GM12878 (cell line): Measurements from ENCODE around the gene FRK. TPM values are rescaled to one million over a fixed set of nuclear protein-coding genes. Genes with fewer than 3 reads are reported as not detected.
A peak's percentile ranks its signal among the peaks of the same experiment; 100 is the strongest.

ENCODE experiments used
- ATAC-seq: fragments of 200-7000 bp; cut with Tn5 transposase; 3 replicates; pipeline ENCODE4 v1.9.1; 2020; ENCODE audit warnings: mild to moderate bottlenecking, moderate library complexity
- BruUV-seq: library from RNA; stranded (reverse); fragments of 400-500 nt; replicated peaks from 2 replicates; lab custom pipeline; 2021; lab: Mats Ljungman, UMichigan
- CTCF ChIA-PET: fragments of 300-600 bp; sonication (Branson Sonifier 250); formaldehyde crosslinking; extraction: SDS; loops from one replicate; lab custom pipeline; 2021; ENCODE audit warnings: inconsistent platforms; lab: Yijun Ruan, JAX
- POLR2A ChIA-PET: fragments of 350-600 bp; formaldehyde crosslinking; extraction: SDS; loops from one replicate; lab custom pipeline; 2021; ENCODE audit warnings: inconsistent platforms; lab: Charles Lee
- RAD21 ChIA-PET: fragments of 300-600 bp; sonication (Branson Sonifier 250); formaldehyde crosslinking; loops from one replicate; lab custom pipeline; 2023; ENCODE audit warnings: antibody characterized with exemption; ENCODE audit not compliant: unreplicated experiment; lab: Charles Lee
- SMC1A ChIA-PET: fragments of 300-600 bp; sonication (Branson Sonifier 250); formaldehyde crosslinking; loops from one replicate; lab custom pipeline; 2023; ENCODE audit not compliant: unreplicated experiment, uncharacterized antibody; lab: Charles Lee
- DNase-seq: peaks from one replicate; pipeline ENCODE4 v3.0.0-alpha.2; 2011; ENCODE audit warnings: low read depth, low spot score
- FAIRE-seq: peaks from 3 replicates; lab custom pipeline; 2011; peaks lifted over from hg19 to GRCh38; lab: Jason Lieb, UNC
- H2AFZ ChIP-seq: 2 replicates; pipeline ENCODE4 v1.6.0; 2011; ENCODE audit warnings: low read depth, low read length, control low read depth; ENCODE audit not compliant: control insufficient read depth
- H3K27ac ChIP-seq: 2 replicates; pipeline ENCODE4 v1.5.1; 2011; ENCODE audit warnings: control low read depth; ENCODE audit not compliant: control insufficient read depth, insufficient read depth
- H3K27me3 ChIP-seq, 2 experiments: replicated peaks in 1 of 2; 2 replicates each; pipeline versions ENCODE4 v1.6.0 to v1.6.1; 2011; ENCODE audit warnings: low read length in 1 of 2; ENCODE audit not compliant: control insufficient read depth in 2 of 2, insufficient read depth in 2 of 2
- H3K36me3 ChIP-seq, 2 experiments: 2 replicates each; pipeline ENCODE4 v1.5.1; 2011; ENCODE audit warnings: low read length in 1 of 2; ENCODE audit not compliant: control insufficient read depth in 2 of 2, insufficient read depth in 2 of 2
- H3K4me1 ChIP-seq: 2 replicates; pipeline ENCODE4 v1.6.1; 2011; ENCODE audit warnings: mild to moderate bottlenecking, low read length, moderate library complexity, mixed read lengths; ENCODE audit not compliant: control insufficient read depth, insufficient read depth
- H3K4me2 ChIP-seq: 2 replicates; pipeline ENCODE4 v1.6.0; 2011; ENCODE audit warnings: control low read depth; ENCODE audit not compliant: control insufficient read depth, insufficient read depth
- H3K4me3 ChIP-seq: fragments of 200-600 bp; sonication (generic); 2 replicates; pipeline ENCODE4 v1.5.1; 2016
- H3K79me2 ChIP-seq: 2 replicates; pipeline ENCODE4 v1.6.0; 2011; ENCODE audit warnings: low read length; ENCODE audit not compliant: control insufficient read depth, insufficient read depth
- H3K9ac ChIP-seq: 2 replicates; pipeline ENCODE4 v1.8.0; 2011; ENCODE audit warnings: low read length, control low read depth, mixed read lengths; ENCODE audit not compliant: control insufficient read depth, insufficient read depth
- H3K9me3 ChIP-seq: replicated peaks from 3 replicates; pipeline ENCODE4 v1.5.1; 2011; ENCODE audit warnings: mild to moderate bottlenecking, low read length; ENCODE audit not compliant: control insufficient read depth, insufficient read depth
- H4K20me1 ChIP-seq: 2 replicates; pipeline ENCODE4 v1.6.0; 2011; ENCODE audit not compliant: control insufficient read depth, insufficient read depth
- ASH2L ChIP-seq: fragments of 300-600, 200-600 bp; sonication (generic); IDR thresholded peaks from 2 replicates; pipeline ENCODE4 v1.6.1; 2017; ENCODE audit warnings: low read depth, mild to moderate bottlenecking, borderline replicate concordance
- ATF7 ChIP-seq: fragments of 450-650 bp; IDR thresholded peaks from 2 replicates; pipeline ENCODE4 v1.6.1; 2016; ENCODE audit warnings: low read depth, mild to moderate bottlenecking
- BMI1 ChIP-seq: fragments of 450-650 bp; IDR thresholded peaks from 2 replicates; pipeline ENCODE4 v1.6.1; 2016; ENCODE audit warnings: mild to moderate bottlenecking, moderate library complexity, borderline replicate concordance
- BRCA1 ChIP-seq: IDR thresholded peaks from 2 replicates; pipeline ENCODE4 v1.6.1; 2011; ENCODE audit warnings: low read depth, low read length, improper control_type of control experiment
- CEBPB ChIP-seq, 2 experiments: fragments of 150-350 bp in 1 of 2; IDR thresholded peaks; 2 replicates each; pipeline ENCODE4 v1.6.1; 2012 to 2014; ENCODE audit warnings: low read depth in 2 of 2, low read length in 2 of 2, borderline replicate concordance in 1 of 2, inconsistent platforms in 1 of 2
- FOXM1 ChIP-seq: IDR thresholded peaks from 2 replicates; pipeline ENCODE4 v1.6.1; 2012; ENCODE audit warnings: low read depth, mild to moderate bottlenecking, inconsistent platforms, low read length, moderate library complexity
- JUNB ChIP-seq: IDR thresholded peaks from 2 replicates; pipeline ENCODE4 v1.6.1; 2016; ENCODE audit warnings: antibody characterized with exemption, mild to moderate bottlenecking
- KAT2A ChIP-seq: conservative IDR thresholded peaks from 2 replicates; pipeline ENCODE4 v1.6.1; 2011; ENCODE audit warnings: low read depth, low read length; ENCODE audit not compliant: control insufficient read depth
- MEF2A ChIP-seq: IDR thresholded peaks from 2 replicates; pipeline ENCODE4 v1.6.1; 2011; ENCODE audit warnings: low read depth, mild to moderate bottlenecking, low read length, moderate library complexity; ENCODE audit not compliant: insufficient read depth
- MTA2 ChIP-seq: fragments of 450-650 bp; IDR thresholded peaks from 2 replicates; pipeline ENCODE4 v1.6.1; 2016; ENCODE audit warnings: low read depth, mild to moderate bottlenecking, moderate library complexity
- MTA3 ChIP-seq: IDR thresholded peaks from 2 replicates; pipeline ENCODE4 v1.6.1; 2012; ENCODE audit warnings: low read length, inconsistent platforms, borderline replicate concordance
- MYB ChIP-seq: fragments of 150-350 bp; IDR thresholded peaks from 2 replicates; pipeline ENCODE4 v1.6.1; 2014; ENCODE audit warnings: mild to moderate bottlenecking, low read depth, low read length, borderline replicate concordance
- POLR2AphosphoS2 ChIP-seq: IDR thresholded peaks from 2 replicates; pipeline ENCODE4 v1.6.1; 2011; ENCODE audit warnings: low read depth, mild to moderate bottlenecking, low read length, improper control_type of control experiment, moderate library complexity
- RBBP5 ChIP-seq: fragments of 200-600 bp; sonication (generic); conservative IDR thresholded peaks from 2 replicates; pipeline ENCODE4 v1.6.1; 2016
- SP1 ChIP-seq: IDR thresholded peaks from one replicate; pipeline ENCODE4 v1.6.1; 2011; ENCODE audit warnings: low read depth, low read length
- TCF3 ChIP-seq: IDR thresholded peaks from 2 replicates; pipeline ENCODE4 v1.6.1; 2012; ENCODE audit warnings: low read depth, mild to moderate bottlenecking, low read length, borderline replicate concordance; ENCODE audit not compliant: insufficient read depth
- ZNF24 ChIP-seq: fragments of 450-650 bp; IDR thresholded peaks from 2 replicates; pipeline ENCODE4 v1.6.1; 2017; ENCODE audit warnings: antibody characterized with exemption, mild to moderate bottlenecking
- WGBS: methylation state at CpG from one replicate; pipeline ENCODE4 v1.1.6; 2016; ENCODE audit warnings: low lambda C conversion rate; ENCODE audit not compliant: insufficient replicate concordance, insufficient coverage; ENCODE audit errors: missing lambda C conversion rate; 5-methylcytosine and 5-hydroxymethylcytosine counted together
- in situ Hi-C: fragments of 300-500 bp; cut with MboI; formaldehyde crosslinking; loops from 9 replicates; pipeline ENCODE4 v1.14.3; 2018; ENCODE audit warnings: mixed read lengths
- intact Hi-C: fragments of 100-400 bp; cut with micrococcal nuclease; formaldehyde crosslinking; loops from one replicate; pipeline ENCODE4 v1.14.2; 2022; ENCODE audit not compliant: unreplicated experiment
- polyA plus RNA-seq, 11 experiments: library from polyadenylated mRNA; depleted of rRNA in 4 of 11; unstranded in 6 of 11; stranded (reverse) in 5 of 11; fragments of >200 nt; fragmentation: Nextera tagmentation in 4 of 11; fragmentation: Illumina TruSeq in 1 of 11; extraction: Ambion mirVana in 4 of 11; extraction: Trizol in 1 of 11; gene quantifications; 1 replicate in 1 of 11; 2 replicates in 10 of 11; pipeline versions ENCODE4 v1.2.1 to v1.2.3, GENCODE V29; 2011 to 2016; ENCODE audit warnings: inconsistent platforms in 2 of 11, missing spikeins in 2 of 11, low read depth in 1 of 11
- total RNA-seq, 4 experiments: library from RNA; depleted of rRNA in 3 of 4; stranded (reverse); fragments of >200 nt in 3 of 4; fragmentation: Illumina TruSeq in 1 of 4; extraction: Trizol in 1 of 4; gene quantifications; 2 replicates each; pipeline versions ENCODE4 v1.2.1 to v1.2.3, GENCODE V29; 2013 to 2021
- TF ChIP-seq, protein P1 (sequence below): fragments of 450-650 bp; formaldehyde crosslinking; IDR thresholded peaks from 2 replicates; pipeline ENCODE4 v1.4.0; 2022; ENCODE audit warnings: mild to moderate bottlenecking, moderate library complexity
- TF ChIP-seq, protein P2 (sequence below): fragments of 450-650 bp; IDR thresholded peaks from 2 replicates; pipeline ENCODE4 v1.6.1; 2017; ENCODE audit warnings: mild to moderate bottlenecking, low read depth, inconsistent platforms; ENCODE audit not compliant: poor library complexity, severe bottlenecking

Gene FRK
- total and polyA plus RNA-seq, 10 of the 15 experiments (the other 5 are each of a cell fraction or from before 2014, with no cell fraction given) = 0.29 to 2.4 (median 1.2) TPM

DNA sequence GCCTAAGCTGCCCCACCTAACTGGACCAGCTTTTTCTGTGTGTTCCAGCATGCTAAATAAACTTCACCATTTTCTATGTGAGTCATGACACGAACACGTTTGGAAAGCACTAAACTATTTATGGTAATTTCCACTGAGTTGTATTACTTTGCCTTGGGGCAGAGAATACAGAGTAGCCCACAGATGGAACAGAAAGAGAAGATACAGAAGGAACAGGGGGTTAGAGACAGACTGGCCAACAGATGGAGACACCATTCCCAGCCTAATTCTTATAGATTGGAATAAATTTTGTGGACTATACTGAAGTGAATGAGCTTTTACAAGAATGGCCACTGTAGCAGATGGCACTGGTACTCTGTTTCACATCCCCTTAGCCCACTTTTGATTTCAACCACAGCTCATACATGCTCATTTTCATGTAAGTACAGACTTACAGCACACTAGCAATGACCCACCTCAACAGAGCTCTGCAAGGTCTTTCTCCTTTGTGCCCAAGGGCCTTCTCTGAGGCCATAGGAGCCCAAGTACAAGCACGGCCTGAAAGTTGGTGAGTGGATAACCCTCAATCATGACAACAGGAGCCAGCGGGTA, 26.8 kb upstream of the FRK start:
- peak overlapping the region; percentile 98 for H3K27ac ChIP-seq
- no TSS peak for BruUV-seq
- peak overlapping the region; percentile 72 for H3K4me2 ChIP-seq
- peaks cover 4% of the 10 kb centered on the region for H3K79me2 ChIP-seq
- peaks cover 16% of the 10 kb centered on the region for H3K9me3 ChIP-seq
- ChIA-PET RAD21 (interaction anchor here (0.7 to 6.1 kb wide), 15 partner anchors 10 to 81 kb away, joined by 3 to 61 read pairs (median 9); partner anchors contain the start of genes FRK and NT5DC1), SMC1A (interaction anchor here (0.9 to 6.0 kb wide), 23 partner anchors 10 to 99 kb away, joined by 3 to 101 read pairs (median 5); partner anchors contain the start of genes FRK and NT5DC1), POLR2A (interaction anchor here (0.9 to 4.3 kb wide), 10 partner anchors 10 to 199 kb away, joined by 3 to 29 read pairs (median 6); partner anchors contain the start of gene NT5DC1), CTCF (interaction anchor here (1.1 to 6.1 kb wide), 17 partner anchors 10 to 162 kb away, joined by 3 to 63 read pairs (median 6); partner anchors contain the start of genes FRK and NT5DC1)
- FAIRE-seq (peak; percentile 91), DNase-seq (peak; percentile 92), ATAC-seq (peak; percentile 92)
- H4K20me1 ChIP-seq = no peaks in the 10 kb centered on the region
- peak overlapping the region; percentile 51 for H3K9ac ChIP-seq
- WGBS = 0% methylated on average over 4 of the region's 4 CpGs
- H3K4me1 ChIP-seq = peaks cover 57% of the 10 kb centered on the region
- H2AFZ ChIP-seq = peak overlapping the region; percentile 75
- intact Hi-C loops (no loop called here), in situ Hi-C loops (no loop called here)
- H3K36me3 ChIP-seq = peaks cover 0 to 3% of the 10 kb centered on the region in 2 experiments; a peak in 1 of 4 replicates
- peak overlapping the region; percentile 15; the same call in 1 of the 2 replicates for H3K4me3 ChIP-seq
- H3K27me3 ChIP-seq = no peaks in the 10 kb centered on the region
- TF ChIP-seq MYB = no peak
- 0 out of 2 replicates have a peak, but pooled peaks have one; percentile 41 for TF ChIP-seq ATF7
- TF ChIP-seq MTA2 = peak; percentile 79
- peak; percentile 90; the same call in 1 of the 2 replicates for TF ChIP-seq ASH2L
- TF ChIP-seq, protein P1, sequence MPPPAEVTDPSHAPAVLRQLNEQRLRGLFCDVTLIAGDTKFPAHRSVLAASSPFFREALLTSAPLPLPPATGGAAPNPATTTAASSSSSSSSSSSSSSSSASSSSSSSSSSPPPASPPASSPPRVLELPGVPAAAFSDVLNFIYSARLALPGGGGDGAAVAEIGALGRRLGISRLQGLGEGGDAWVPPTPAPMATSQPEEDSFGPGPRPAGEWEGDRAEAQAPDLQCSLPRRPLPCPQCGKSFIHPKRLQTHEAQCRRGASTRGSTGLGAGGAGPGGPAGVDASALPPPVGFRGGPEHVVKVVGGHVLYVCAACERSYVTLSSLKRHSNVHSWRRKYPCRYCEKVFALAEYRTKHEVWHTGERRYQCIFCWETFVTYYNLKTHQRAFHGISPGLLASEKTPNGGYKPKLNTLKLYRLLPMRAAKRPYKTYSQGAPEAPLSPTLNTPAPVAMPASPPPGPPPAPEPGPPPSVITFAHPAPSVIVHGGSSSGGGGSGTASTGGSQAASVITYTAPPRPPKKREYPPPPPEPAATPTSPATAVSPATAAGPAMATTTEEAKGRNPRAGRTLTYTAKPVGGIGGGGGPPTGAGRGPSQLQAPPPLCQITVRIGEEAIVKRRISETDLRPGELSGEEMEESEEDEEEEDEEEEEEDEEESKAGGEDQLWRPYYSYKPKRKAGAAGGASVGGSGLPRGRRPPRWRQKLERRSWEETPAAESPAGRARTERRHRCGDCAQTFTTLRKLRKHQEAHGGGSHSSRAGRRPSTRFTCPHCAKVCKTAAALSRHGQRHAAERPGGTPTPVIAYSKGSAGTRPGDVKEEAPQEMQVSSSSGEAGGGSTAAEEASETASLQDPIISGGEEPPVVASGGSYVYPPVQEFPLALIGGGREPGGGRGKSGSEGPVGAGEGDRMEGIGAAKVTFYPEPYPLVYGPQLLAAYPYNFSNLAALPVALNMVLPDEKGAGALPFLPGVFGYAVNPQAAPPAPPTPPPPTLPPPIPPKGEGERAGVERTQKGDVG (CRISPR knock-in tag) = no peak
- no peak for TF ChIP-seq BMI1
- TF ChIP-seq KAT2A = no peak
- TF ChIP-seq BRCA1 = no peak
- TF ChIP-seq FOXM1 = peak; percentile 79
- no peak for TF ChIP-seq RBBP5
- TF ChIP-seq MEF2A = peak; percentile 81
- TF ChIP-seq CEBPB (IDR thresholded peaks at IDR 0.05; ENCODE audit: borderline replicate concordance in 1 of 2, low read depth in 2 of 2, low read length in 2 of 2) = no peak
- TF ChIP-seq, protein P2, sequence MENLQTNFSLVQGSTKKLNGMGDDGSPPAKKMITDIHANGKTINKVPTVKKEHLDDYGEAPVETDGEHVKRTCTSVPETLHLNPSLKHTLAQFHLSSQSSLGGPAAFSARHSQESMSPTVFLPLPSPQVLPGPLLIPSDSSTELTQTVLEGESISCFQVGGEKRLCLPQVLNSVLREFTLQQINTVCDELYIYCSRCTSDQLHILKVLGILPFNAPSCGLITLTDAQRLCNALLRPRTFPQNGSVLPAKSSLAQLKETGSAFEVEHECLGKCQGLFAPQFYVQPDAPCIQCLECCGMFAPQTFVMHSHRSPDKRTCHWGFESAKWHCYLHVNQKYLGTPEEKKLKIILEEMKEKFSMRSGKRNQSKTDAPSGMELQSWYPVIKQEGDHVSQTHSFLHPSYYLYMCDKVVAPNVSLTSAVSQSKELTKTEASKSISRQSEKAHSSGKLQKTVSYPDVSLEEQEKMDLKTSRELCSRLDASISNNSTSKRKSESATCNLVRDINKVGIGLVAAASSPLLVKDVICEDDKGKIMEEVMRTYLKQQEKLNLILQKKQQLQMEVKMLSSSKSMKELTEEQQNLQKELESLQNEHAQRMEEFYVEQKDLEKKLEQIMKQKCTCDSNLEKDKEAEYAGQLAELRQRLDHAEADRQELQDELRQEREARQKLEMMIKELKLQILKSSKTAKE = peak; percentile 28
- no peak for TF ChIP-seq POLR2AphosphoS2
- TF ChIP-seq MTA3 = 0 out of 2 replicates have a peak, but pooled peaks have one; percentile 27
- TF ChIP-seq JUNB = peak; percentile 77
- peak; percentile 87; the same call in 1 of the 2 replicates for TF ChIP-seq TCF3
- peak; percentile 23; the same call in 1 of the 2 replicates for TF ChIP-seq ZNF24
- peak; percentile 6 for TF ChIP-seq SP1
